H54 (cell line): Measurements from ENCODE around the gene NDRG4.

Experiments used
- DNase-seq: peaks from one replicate; pipeline ENCODE4 v3.0.0; 2011; ENCODE audit warnings: low spot score, mixed read lengths; ENCODE audit not compliant: insufficient read length
- FAIRE-seq: peaks from 3 replicates; lab custom pipeline; 2011; peaks lifted over from hg19 to GRCh38; lab: Jason Lieb, UNC
- POLR2A ChIP-seq: IDR thresholded peaks from 2 replicates; pipeline ENCODE4 v1.6.1; 2011; ENCODE audit warnings: low read depth, mild to moderate bottlenecking, low read length

Gene NDRG4

GRCh38 chr16:58506241-58507194 lies 6.6 kb downstream of the NDRG4 start:
- no peak for DNase-seq
- no peak for FAIRE-seq
- TF ChIP-seq POLR2A: no peak

- no peak for TF ChIP-seq POLR2A
- DNase-seq (no peak), FAIRE-seq (no peak)
These were observed 7.4 kb downstream of the NDRG4 start for GRCh38 chr16:58507195-58507962.

DNA sequence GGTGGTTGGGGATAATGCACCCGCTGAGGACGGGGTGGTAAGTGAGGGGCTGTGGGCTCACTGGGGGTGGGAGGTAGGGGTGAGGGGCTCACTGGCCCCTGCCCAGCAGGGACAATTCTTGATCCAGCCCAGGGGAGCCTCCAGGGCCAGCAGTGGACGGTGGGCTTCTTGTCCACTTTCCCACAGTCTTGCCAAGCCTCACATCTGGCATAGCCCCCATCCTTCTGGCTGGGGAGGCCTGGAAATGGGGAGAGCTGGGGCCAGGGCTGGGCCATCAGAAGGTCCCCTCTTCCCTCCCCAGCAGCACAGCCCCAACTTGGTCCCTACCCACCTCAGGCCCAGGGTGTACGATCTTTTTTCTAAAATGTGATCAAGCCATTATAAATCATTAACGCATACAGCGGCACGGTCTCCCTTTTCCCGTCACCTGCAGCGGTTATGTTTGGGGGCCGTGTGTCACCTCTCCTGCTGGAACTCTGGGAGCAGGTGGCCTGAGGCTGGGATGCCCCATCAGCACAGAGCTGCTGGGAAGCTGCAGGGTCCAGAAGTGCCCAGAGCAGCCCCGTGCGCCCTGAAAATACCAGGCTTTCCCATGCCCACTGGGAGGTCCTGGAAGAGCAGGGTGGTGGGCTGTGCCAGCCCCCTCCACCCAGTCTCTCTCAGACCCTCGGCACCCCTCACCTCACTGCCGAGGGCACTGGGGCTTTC lies 8.2 kb downstream of the NDRG4 start:
- DNase-seq: no peak
- no peak for FAIRE-seq
- no peak for TF ChIP-seq POLR2A

DNA sequence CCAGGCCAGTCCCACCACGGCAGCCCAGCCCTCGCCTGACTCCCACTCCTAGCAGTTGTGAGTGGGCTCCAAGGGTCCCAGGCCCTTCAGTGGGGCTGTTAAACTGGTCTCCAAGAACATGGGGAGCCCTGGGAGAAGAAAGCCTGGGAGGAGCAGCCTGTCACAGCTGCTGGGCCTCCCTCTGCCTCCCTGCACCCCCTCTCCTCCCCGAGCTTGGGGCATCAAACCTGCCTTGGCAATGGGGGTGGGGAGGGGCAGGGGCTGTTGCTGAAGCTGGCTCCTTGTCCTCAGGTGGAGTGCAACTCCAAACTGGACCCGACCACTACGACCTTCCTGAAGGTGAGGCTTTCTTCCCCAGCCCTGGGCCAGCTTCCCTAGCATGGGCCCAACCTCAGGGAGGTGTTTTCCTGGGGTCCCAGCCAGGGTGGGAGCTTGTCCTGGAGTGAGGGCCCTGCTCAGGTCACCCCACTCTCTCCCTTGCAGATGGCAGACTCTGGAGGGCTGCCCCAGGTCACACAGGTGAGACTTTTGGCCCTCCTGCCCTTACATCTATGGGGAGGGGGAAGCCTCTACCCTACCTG lies 8.8 kb downstream of the NDRG4 start:
- FAIRE-seq (no peak), DNase-seq (no peak)
- TF ChIP-seq POLR2A: no peak

GRCh38 chr16:58509256-58510096 lies 9.5 kb downstream of the NDRG4 start:
- TF ChIP-seq POLR2A: no peak
- DNase-seq (no peak), FAIRE-seq (no peak)

DNA sequence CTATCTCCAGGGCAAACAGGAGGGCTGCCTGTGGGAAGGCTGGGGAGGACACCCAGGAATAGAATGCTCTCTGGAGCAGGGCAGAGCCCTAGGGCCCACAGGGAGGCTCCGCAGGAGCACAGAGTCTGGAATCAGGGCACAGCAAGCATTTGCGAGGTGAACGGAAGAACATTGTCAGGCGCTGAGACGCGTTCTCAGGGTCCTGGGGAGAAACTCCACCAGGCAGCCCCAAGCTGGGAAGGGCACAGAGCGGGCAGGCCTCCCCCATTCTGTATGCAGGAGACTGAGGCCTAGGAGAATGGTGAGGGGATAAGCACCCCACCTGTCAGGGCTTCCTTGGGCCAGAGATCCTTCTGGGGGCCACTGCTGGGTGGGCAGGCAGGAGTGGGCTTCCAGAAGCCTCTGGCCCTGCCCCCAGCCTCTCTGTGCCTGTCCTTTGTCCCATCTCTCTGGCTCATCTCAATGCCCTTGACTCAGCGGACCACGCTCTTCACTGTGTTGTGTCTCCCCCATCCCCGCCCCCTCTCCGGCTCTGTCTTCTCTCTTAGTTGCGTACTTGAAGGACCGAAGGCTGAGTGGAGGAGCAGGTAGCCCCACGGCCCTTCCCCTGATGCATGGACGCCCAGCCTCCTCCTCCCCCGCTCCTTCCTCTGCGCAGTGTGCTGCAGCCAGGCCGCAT lies 10.3 kb downstream of the NDRG4 start:
- FAIRE-seq: no peak
- TF ChIP-seq POLR2A: no peak
- DNase-seq: no peak

GRCh38 chr16:58510776-58511628 lies 11.1 kb downstream of the NDRG4 start:
- FAIRE-seq (no peak), DNase-seq (no peak)
- TF ChIP-seq POLR2A: no peak

- FAIRE-seq (no peak), DNase-seq (peak; percentile 58)
- TF ChIP-seq POLR2A: no peak
These were observed 12.2 kb downstream of the NDRG4 start for GRCh38 chr16:58511933-58512815.

GRCh38 chr16:58513874-58514273 lies 13.9 kb downstream of the NDRG4 start:
- TF ChIP-seq POLR2A: no peak
- FAIRE-seq: no peak
- no peak for DNase-seq

DNA sequence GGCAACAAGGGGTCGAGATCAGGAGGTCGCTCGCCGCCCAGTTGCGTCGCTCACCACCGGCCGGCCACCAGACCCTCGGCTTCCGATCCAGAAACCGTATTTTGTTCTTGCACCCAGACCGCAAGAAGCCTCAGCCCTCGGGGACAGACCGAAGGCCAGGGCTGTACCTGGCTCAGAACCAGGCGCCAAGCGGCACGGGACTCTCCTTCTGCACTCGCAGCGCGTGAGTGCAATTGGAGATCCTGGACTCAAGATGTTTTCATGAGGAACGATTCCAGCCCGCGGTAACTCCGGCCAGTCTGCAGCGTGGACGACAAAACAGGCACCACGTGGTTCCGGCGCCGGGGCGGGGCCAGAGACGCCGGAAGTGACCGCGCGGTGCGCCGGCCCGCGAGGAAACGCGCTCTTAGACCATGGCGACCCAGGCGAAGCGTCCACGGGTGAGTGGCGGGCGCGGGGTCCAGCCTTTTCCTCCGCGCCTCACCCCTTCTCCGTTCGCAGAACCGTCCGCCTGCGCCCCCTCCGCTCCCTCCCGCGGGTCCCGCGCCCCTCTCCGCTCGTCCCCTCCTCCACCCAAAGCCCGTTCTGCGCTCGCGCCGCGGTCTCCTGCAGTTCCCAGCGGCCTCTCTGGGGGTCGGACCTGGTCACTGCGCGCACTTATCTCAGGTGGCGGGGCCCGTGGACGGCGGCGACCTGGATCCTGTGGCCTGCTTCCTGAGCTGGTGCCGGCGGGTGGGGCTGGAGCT lies 15.4 kb downstream of the NDRG4 start, which contains the start of gene SETD6:
TSS of gene SETD6 (plus strand) at position 393 of the 746 bp plus-strand sequence. CDS start at position 414, 21 bp downstream.
- DNase-seq (peak; percentile 48), FAIRE-seq (no peak)
- TF ChIP-seq POLR2A: peak; percentile 42
